Ovary (tissue), 3 donors: ENCODE results near the gene FOXN4.

Source experiments
- CTCF ChIP-seq, 3 donors: fragments of 450-650 bp in 2 of 3; fragments of 200-600 bp in 1 of 3; IDR thresholded peaks; one replicate each; pipeline versions ENCODE4 v1.5.1 to v1.8.0; 2016 to 2022; ENCODE audit warnings: antibody characterized with exemption in 3 of 3, mild to moderate bottlenecking in 1 of 3
- POLR2A ChIP-seq: fragments of 450-650 bp; IDR thresholded peaks from one replicate; pipeline ENCODE4 v1.6.1; 2017; ENCODE audit warnings: antibody characterized with exemption, mild to moderate bottlenecking, moderate library complexity
- donor health status: DM: no; HTN: no; CAD: no.

- TF ChIP-seq POLR2A (no peak), CTCF (IDR thresholded peaks at IDR 0.05) (no peak)
Observed at GRCh38 chr12:109329686-109330085, 20.6 kb upstream of the FOXN4 start.
